Measurements from ENCODE around the gene POLR2C.

The POLR2C gene

DNA sequence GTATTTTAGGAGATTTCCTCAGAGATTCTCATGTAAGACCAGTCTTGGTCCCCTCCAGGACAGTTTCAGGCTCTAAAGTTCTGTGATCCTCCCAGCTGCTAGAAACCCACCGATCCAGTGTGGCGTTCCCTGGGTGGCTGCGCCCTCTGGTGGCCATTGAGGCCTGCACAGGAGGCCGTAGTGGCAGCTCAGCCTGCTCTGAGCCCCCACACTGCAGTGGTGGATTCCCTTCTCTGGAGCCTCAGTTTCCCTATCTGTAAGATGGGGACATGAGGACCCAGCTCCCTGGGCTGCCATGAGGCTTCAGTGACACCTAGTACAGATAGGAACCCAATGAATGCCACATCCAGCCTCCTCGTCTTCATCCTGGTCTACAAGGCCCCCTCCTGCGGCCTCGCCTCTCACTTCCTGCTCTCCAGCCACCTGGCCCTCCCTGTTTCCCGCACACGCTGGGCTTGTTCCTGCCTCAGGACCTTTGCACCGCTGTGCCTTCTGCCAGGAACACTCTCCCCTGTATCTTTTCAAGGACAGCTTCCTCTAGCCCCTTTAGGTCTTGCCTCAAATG, 57.4 kb downstream of the POLR2C start:
- DNase-seq (ENCODE audit: low read depth, low spot score), result peak; percentile 25
